ENCODE data around the gene STAP1.

The STAP1 gene

DNA sequence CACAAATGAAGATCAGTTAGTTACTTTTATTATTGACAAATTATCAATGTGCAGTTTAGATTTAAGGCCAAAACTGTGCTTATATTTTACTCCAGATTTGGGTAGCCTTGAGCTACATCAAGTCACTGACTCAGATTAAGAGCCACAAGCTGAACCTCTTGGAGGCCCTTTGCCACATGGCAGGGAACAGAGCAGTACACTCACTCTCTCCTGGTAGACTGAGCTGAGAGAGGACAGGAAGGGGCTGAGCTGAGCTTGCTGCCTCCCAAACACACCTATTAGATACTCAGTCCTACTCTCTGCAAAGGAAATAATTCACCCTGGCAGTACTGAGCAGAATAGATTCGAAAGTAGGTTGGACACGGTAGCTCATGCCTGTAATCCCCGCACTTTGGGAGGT, 7.8 kb downstream of the STAP1 start:
- H3K4me3 ChIP-seq (ENCODE audit: low read length), result peak overlapping the region; percentile 7; the same call in 1 of the 2 replicates
- no peak overlapping the region for H3K27ac ChIP-seq (ENCODE audit: low read depth, low read length)
- peaks cover 97% of the 10 kb centered on the region for H3K79me2 ChIP-seq (ENCODE audit: control insufficient read depth, low read length)
- H3F3A ChIP-seq (ENCODE audit: control insufficient read depth, insufficient read depth), result peaks cover 14% of the 10 kb centered on the region
- TF ChIP-seq, protein P1, sequence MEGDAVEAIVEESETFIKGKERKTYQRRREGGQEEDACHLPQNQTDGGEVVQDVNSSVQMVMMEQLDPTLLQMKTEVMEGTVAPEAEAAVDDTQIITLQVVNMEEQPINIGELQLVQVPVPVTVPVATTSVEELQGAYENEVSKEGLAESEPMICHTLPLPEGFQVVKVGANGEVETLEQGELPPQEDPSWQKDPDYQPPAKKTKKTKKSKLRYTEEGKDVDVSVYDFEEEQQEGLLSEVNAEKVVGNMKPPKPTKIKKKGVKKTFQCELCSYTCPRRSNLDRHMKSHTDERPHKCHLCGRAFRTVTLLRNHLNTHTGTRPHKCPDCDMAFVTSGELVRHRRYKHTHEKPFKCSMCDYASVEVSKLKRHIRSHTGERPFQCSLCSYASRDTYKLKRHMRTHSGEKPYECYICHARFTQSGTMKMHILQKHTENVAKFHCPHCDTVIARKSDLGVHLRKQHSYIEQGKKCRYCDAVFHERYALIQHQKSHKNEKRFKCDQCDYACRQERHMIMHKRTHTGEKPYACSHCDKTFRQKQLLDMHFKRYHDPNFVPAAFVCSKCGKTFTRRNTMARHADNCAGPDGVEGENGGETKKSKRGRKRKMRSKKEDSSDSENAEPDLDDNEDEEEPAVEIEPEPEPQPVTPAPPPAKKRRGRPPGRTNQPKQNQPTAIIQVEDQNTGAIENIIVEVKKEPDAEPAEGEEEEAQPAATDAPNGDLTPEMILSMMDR (IDR thresholded peaks at IDR 0.05; ENCODE audit: low read depth, low read length, poor library complexity, severe bottlenecking), result no peak
- no peak for TF ChIP-seq EZH2phosphoT487 (IDR thresholded peaks at IDR 0.05; ENCODE audit: borderline replicate concordance, low read length)
- H3K9me3 ChIP-seq (ENCODE audit: control insufficient read depth, insufficient read depth, low read length), result no peaks in the 10 kb centered on the region
- H3K4me1 ChIP-seq (ENCODE audit: control insufficient read depth, low read length), result peaks cover 88% of the 10 kb centered on the region
- no peaks in the 10 kb centered on the region for H3K9me2 ChIP-seq (replicated peaks; ENCODE audit: control insufficient read depth, low read length)
- peak overlapping the region; percentile 77 for H3K4me2 ChIP-seq (ENCODE audit: low read length)
- H3K36me3 ChIP-seq (ENCODE audit: control insufficient read depth, low read length), result peaks cover 75% of the 10 kb centered on the region
- no peaks in the 10 kb centered on the region for H3K27me3 ChIP-seq (ENCODE audit: control insufficient read depth, low read length)
- 0 out of 2 replicates have a peak, but pooled peaks cover 4% of the 10 kb centered on the region for H4K20me1 ChIP-seq (ENCODE audit: control insufficient read depth, insufficient read depth, low read depth, low read length)

DNA sequence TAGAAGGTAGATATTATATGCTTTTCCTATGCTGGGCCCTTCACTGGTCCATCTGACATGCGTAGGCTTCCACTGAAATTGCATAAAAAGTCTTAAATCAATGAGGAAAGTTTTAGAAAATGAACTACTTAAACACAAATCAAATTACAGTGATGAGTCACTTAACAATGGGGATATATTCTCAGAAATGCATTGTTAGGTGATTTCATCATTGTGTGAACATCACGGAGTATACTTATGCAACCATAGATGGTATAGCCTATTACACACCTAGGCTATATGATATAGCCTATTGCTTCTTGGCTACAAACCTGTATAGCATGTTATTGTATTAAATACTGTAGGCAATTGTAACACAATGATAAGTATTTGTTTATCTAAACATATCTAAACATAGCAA, 10.3 kb downstream of the STAP1 start:
- TF ChIP-seq EZH2phosphoT487 (IDR thresholded peaks at IDR 0.05; ENCODE audit: borderline replicate concordance, low read length), result no peak
- TF ChIP-seq, protein P1 (IDR thresholded peaks at IDR 0.05; ENCODE audit: low read depth, low read length, poor library complexity, severe bottlenecking), result no peak
- Histone ChIP-seq H3K36me3 (ENCODE audit: control insufficient read depth, low read length) (peaks cover 80% of the 10 kb centered on the region), H3K4me1 (ENCODE audit: control insufficient read depth, low read length) (peaks cover 95% of the 10 kb centered on the region), H3K4me3 (ENCODE audit: low read length) (no peak overlapping the region), H3K9me2 (replicated peaks; ENCODE audit: control insufficient read depth, low read length) (no peaks in the 10 kb centered on the region), H3K9me3 (ENCODE audit: control insufficient read depth, insufficient read depth, low read length) (no peaks in the 10 kb centered on the region), H3K27ac (ENCODE audit: low read depth, low read length) (no peak overlapping the region), H4K20me1 (ENCODE audit: control insufficient read depth, insufficient read depth, low read depth, low read length) (no peaks in the 10 kb centered on the region), H3K79me2 (ENCODE audit: control insufficient read depth, low read length) (peaks cover 97% of the 10 kb centered on the region), H3F3A (ENCODE audit: control insufficient read depth, insufficient read depth) (peaks cover 31% of the 10 kb centered on the region), H3K27me3 (ENCODE audit: control insufficient read depth, low read length) (no peaks in the 10 kb centered on the region), H3K4me2 (ENCODE audit: low read length) (peak overlapping the region; percentile 17)

DNA sequence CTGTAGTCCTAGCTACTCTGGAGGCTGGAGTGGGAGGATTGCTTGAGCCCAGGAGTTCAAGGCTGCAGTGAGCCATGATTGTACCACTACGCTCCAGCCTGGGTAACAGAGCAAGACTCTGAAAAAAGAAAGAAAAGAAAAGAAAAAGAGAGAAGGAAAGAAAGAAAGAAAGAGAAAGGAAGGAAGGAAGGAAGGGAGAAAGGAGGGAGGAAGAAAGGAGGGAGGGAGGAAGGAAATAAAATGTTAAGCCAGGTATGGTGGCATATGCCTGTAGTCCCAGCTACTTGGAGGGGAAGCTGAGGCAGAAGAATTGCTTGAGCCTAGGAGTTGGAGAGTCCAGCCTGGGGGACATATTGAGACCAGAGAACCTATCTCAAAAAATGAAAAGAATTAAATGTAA, 12.0 kb downstream of the STAP1 start:
- H3K4me2 ChIP-seq (ENCODE audit: low read length), result peak overlapping the region; percentile 82
- no peak overlapping the region for H3K4me3 ChIP-seq (ENCODE audit: low read length)
- H4K20me1 ChIP-seq (ENCODE audit: control insufficient read depth, insufficient read depth, low read depth, low read length), result no peaks in the 10 kb centered on the region
- peak overlapping the region; percentile 19; the same call in 1 of the 2 replicates for H3K27ac ChIP-seq (ENCODE audit: low read depth, low read length)
- no peaks in the 10 kb centered on the region for H3K9me3 ChIP-seq (ENCODE audit: control insufficient read depth, insufficient read depth, low read length)
- no peaks in the 10 kb centered on the region for H3K9me2 ChIP-seq (replicated peaks; ENCODE audit: control insufficient read depth, low read length)
- H3K36me3 ChIP-seq (ENCODE audit: control insufficient read depth, low read length), result peaks cover 72% of the 10 kb centered on the region
- no peaks in the 10 kb centered on the region for H3K27me3 ChIP-seq (ENCODE audit: control insufficient read depth, low read length)
- peaks cover 89% of the 10 kb centered on the region for H3K79me2 ChIP-seq (ENCODE audit: control insufficient read depth, low read length)
- TF ChIP-seq, protein P1 (IDR thresholded peaks at IDR 0.05; ENCODE audit: low read depth, low read length, poor library complexity, severe bottlenecking), result no peak
- no peak for TF ChIP-seq EZH2phosphoT487 (IDR thresholded peaks at IDR 0.05; ENCODE audit: borderline replicate concordance, low read length)
- H3F3A ChIP-seq (ENCODE audit: control insufficient read depth, insufficient read depth), result peaks cover 44% of the 10 kb centered on the region
- peaks cover 94% of the 10 kb centered on the region for H3K4me1 ChIP-seq (ENCODE audit: control insufficient read depth, low read length)

Measured in DOHH2 (cell line).